ENCODE data around the gene ZNRF3.

The ZNRF3 gene

GRCh38 chr22:29096736-29097669 is 213.6 kb downstream of the ZNRF3 start:
- Histone ChIP-seq H3F3A (ENCODE audit: insufficient read depth) (no peaks in the 10 kb centered on the region), H2AFZ (ENCODE audit: low read depth, low read length, severe bottlenecking) (no peak overlapping the region), H3K9ac (ENCODE audit: low read length) (no peak overlapping the region), H3K9me3 (ENCODE audit: insufficient read depth, low read length) (no peaks in the 10 kb centered on the region), H3K9me2 (replicated peaks; ENCODE audit: insufficient read depth, low read length) (no peaks in the 10 kb centered on the region), H3K4me2 (ENCODE audit: low read depth, low read length, poor library complexity, severe bottlenecking) (no peak overlapping the region), H3K79me2 (ENCODE audit: insufficient read depth, low read length) (no peaks in the 10 kb centered on the region), H3K27me3 (ENCODE audit: low read length) (no peaks in the 10 kb centered on the region), H4K20me1 (ENCODE audit: low read depth, low read length) (no peaks in the 10 kb centered on the region), H3K36me3 (ENCODE audit: low read length) (no peaks in the 10 kb centered on the region), H3K4me3 (ENCODE audit: insufficient read depth, low read length, poor library complexity, severe bottlenecking) (no peak overlapping the region), H3K27ac (ENCODE audit: low read depth, low read length) (no peak overlapping the region)
- TF ChIP-seq EZH2phosphoT487 (conservative IDR thresholded peaks at IDR 0.05; ENCODE audit: low read length) (no peak), CTCF (IDR thresholded peaks at IDR 0.05; ENCODE audit: insufficient read depth, low read length, poor library complexity, severe bottlenecking) (no peak)

- Histone ChIP-seq H3F3A (ENCODE audit: insufficient read depth) (no peaks in the 10 kb centered on the region), H3K4me3 (ENCODE audit: insufficient read depth, low read length, poor library complexity, severe bottlenecking) (no peak overlapping the region), H3K9me2 (replicated peaks; ENCODE audit: insufficient read depth, low read length) (no peaks in the 10 kb centered on the region), H3K9me3 (ENCODE audit: insufficient read depth, low read length) (no peaks in the 10 kb centered on the region), H3K36me3 (ENCODE audit: low read length) (no peaks in the 10 kb centered on the region), H3K79me2 (ENCODE audit: insufficient read depth, low read length) (no peaks in the 10 kb centered on the region), H3K27ac (ENCODE audit: low read depth, low read length) (no peak overlapping the region), H3K27me3 (ENCODE audit: low read length) (no peaks in the 10 kb centered on the region), H3K4me2 (ENCODE audit: low read depth, low read length, poor library complexity, severe bottlenecking) (no peak overlapping the region), H3K9ac (ENCODE audit: low read length) (no peak overlapping the region), H4K20me1 (ENCODE audit: low read depth, low read length) (no peaks in the 10 kb centered on the region), H2AFZ (ENCODE audit: low read depth, low read length, severe bottlenecking) (no peak overlapping the region)
- TF ChIP-seq EZH2phosphoT487 (conservative IDR thresholded peaks at IDR 0.05; ENCODE audit: low read length) = no peak
- TF ChIP-seq CTCF (IDR thresholded peaks at IDR 0.05; ENCODE audit: insufficient read depth, low read length, poor library complexity, severe bottlenecking) = no peak
Observed at GRCh38 chr22:29098296-29098695, 214.9 kb downstream of the ZNRF3 start.

- Histone ChIP-seq H3K27ac (ENCODE audit: low read depth, low read length) (no peak overlapping the region), H4K20me1 (ENCODE audit: low read depth, low read length) (no peaks in the 10 kb centered on the region), H3K4me3 (ENCODE audit: insufficient read depth, low read length, poor library complexity, severe bottlenecking) (no peak overlapping the region), H3K36me3 (ENCODE audit: low read length) (no peaks in the 10 kb centered on the region), H3K27me3 (ENCODE audit: low read length) (no peaks in the 10 kb centered on the region), H3K9me2 (replicated peaks; ENCODE audit: insufficient read depth, low read length) (no peaks in the 10 kb centered on the region), H3K9ac (ENCODE audit: low read length) (no peak overlapping the region), H3K4me2 (ENCODE audit: low read depth, low read length, poor library complexity, severe bottlenecking) (no peak overlapping the region), H3K79me2 (ENCODE audit: insufficient read depth, low read length) (no peaks in the 10 kb centered on the region), H2AFZ (ENCODE audit: low read depth, low read length, severe bottlenecking) (no peak overlapping the region), H3K9me3 (ENCODE audit: insufficient read depth, low read length) (no peaks in the 10 kb centered on the region), H3F3A (ENCODE audit: insufficient read depth) (no peaks in the 10 kb centered on the region)
- TF ChIP-seq CTCF (IDR thresholded peaks at IDR 0.05; ENCODE audit: insufficient read depth, low read length, poor library complexity, severe bottlenecking) = no peak
- TF ChIP-seq EZH2phosphoT487 (conservative IDR thresholded peaks at IDR 0.05; ENCODE audit: low read length) = no peak
Observed at GRCh38 chr22:29102300-29102699, 218.9 kb downstream of the ZNRF3 start.

All from SU-DHL-6 (cell line).